SJSA1 (cell line): ENCODE data around the gene TCF12. TPM values are rescaled to one million over a fixed set of nuclear protein-coding genes. Genes with fewer than 3 reads are reported as not detected.

Experiments
- DNase-seq, 2 experiments: peaks; one replicate each; pipeline ENCODE4 v3.0.0-alpha.2; 2015 to 2020; ENCODE audit warnings: low spot score in 2 of 2, low read depth in 1 of 2
- H3K27ac ChIP-seq: fragments of 250-450 bp; sonication (Bioruptor Pico); 2 replicates; pipeline ENCODE4 v1.5.1; 2020; ENCODE audit warnings: mild to moderate bottlenecking, moderate library complexity
- H3K27me3 ChIP-seq: fragments of 250-450 bp; sonication (Bioruptor Pico); replicated peaks from 2 replicates; pipeline ENCODE4 v1.5.1; 2020; ENCODE audit warnings: mild to moderate bottlenecking, moderate library complexity
- H3K36me3 ChIP-seq: fragments of 250-450 bp; sonication (Bioruptor Pico); 2 replicates; pipeline ENCODE4 v1.5.1; 2020; ENCODE audit warnings: mild to moderate bottlenecking
- H3K4me1 ChIP-seq: fragments of 250-450 bp; sonication (Bioruptor Pico); replicated peaks from 2 replicates; pipeline ENCODE4 v1.6.1; 2021; ENCODE audit warnings: mild to moderate bottlenecking
- H3K4me3 ChIP-seq: fragments of 250-450 bp; sonication (Bioruptor Pico); 2 replicates; pipeline ENCODE4 v1.5.1; 2020; ENCODE audit warnings: mild to moderate bottlenecking
- H3K9me3 ChIP-seq: fragments of 250-450 bp; sonication (Bioruptor Pico); replicated peaks from 2 replicates; pipeline ENCODE4 v1.5.1; 2020; ENCODE audit warnings: mild to moderate bottlenecking
- total RNA-seq: library from RNA; depleted of rRNA; stranded (reverse); fragments of >200 nt; shearing (Covaris generic); gene quantifications from 2 replicates; pipeline ENCODE4 v1.2.3, GENCODE V29; 2014; rRNA removed

The TCF12 gene
- total RNA-seq, 1 experiment from 2014 or later = 69.5 TPM

GRCh38 chr15:57329582-57330367, 411.3 kb downstream of the TCF12 start:
- Histone ChIP-seq H3K9me3 (no peaks in the 10 kb centered on the region), H3K27ac (peak overlapping the region; percentile 82), H3K4me3 (no peak overlapping the region), H3K4me1 (peaks cover 72% of the 10 kb centered on the region), H3K27me3 (no peaks in the 10 kb centered on the region), H3K36me3 (no peaks in the 10 kb centered on the region)
- DNase-seq = no peak

GRCh38 chr15:57330619-57331340, 412.3 kb downstream of the TCF12 start:
- Histone ChIP-seq H3K4me3 (no peak overlapping the region), H3K27me3 (no peaks in the 10 kb centered on the region), H3K27ac (peak overlapping the region; percentile 82), H3K36me3 (no peaks in the 10 kb centered on the region), H3K9me3 (no peaks in the 10 kb centered on the region), H3K4me1 (peaks cover 74% of the 10 kb centered on the region)
- DNase-seq = peak in 1 of 2 experiments; percentile 61

- Histone ChIP-seq H3K4me1 (peaks cover 69% of the 10 kb centered on the region), H3K27me3 (no peaks in the 10 kb centered on the region), H3K4me3 (no peak overlapping the region), H3K36me3 (no peaks in the 10 kb centered on the region), H3K27ac (no peak overlapping the region), H3K9me3 (no peaks in the 10 kb centered on the region)
- no peak for DNase-seq
Observed at GRCh38 chr15:57332326-57332725, 413.9 kb downstream of the TCF12 start.

GRCh38 chr15:57333487-57333886, 415.0 kb downstream of the TCF12 start:
- H3K36me3 ChIP-seq = no peaks in the 10 kb centered on the region
- H3K27me3 ChIP-seq = no peaks in the 10 kb centered on the region
- no peaks in the 10 kb centered on the region for H3K9me3 ChIP-seq
- no peak overlapping the region for H3K4me3 ChIP-seq
- H3K27ac ChIP-seq = peak overlapping the region; percentile 76
- DNase-seq = peak in 1 of 2 experiments; percentile 61
- H3K4me1 ChIP-seq = peaks cover 65% of the 10 kb centered on the region

GRCh38 chr15:57334257-57334656, 415.8 kb downstream of the TCF12 start:
- Histone ChIP-seq H3K27me3 (no peaks in the 10 kb centered on the region), H3K27ac (peak overlapping the region; percentile 76), H3K9me3 (no peaks in the 10 kb centered on the region), H3K4me1 (peaks cover 57% of the 10 kb centered on the region), H3K36me3 (no peaks in the 10 kb centered on the region), H3K4me3 (no peak overlapping the region)
- DNase-seq = peak; percentile 81 to 90

- no peak overlapping the region for H3K27ac ChIP-seq
- H3K36me3 ChIP-seq = no peaks in the 10 kb centered on the region
- H3K4me1 ChIP-seq = peaks cover 47% of the 10 kb centered on the region
- H3K27me3 ChIP-seq = no peaks in the 10 kb centered on the region
- DNase-seq = no peak
- no peaks in the 10 kb centered on the region for H3K9me3 ChIP-seq
- H3K4me3 ChIP-seq = no peak overlapping the region
Observed at GRCh38 chr15:57335293-57335715, 416.9 kb downstream of the TCF12 start.

GRCh38 chr15:57335719-57336118, 417.3 kb downstream of the TCF12 start:
- Histone ChIP-seq H3K36me3 (no peaks in the 10 kb centered on the region), H3K4me3 (no peak overlapping the region), H3K9me3 (no peaks in the 10 kb centered on the region), H3K4me1 (peaks cover 43% of the 10 kb centered on the region), H3K27ac (no peak overlapping the region), H3K27me3 (no peaks in the 10 kb centered on the region)
- no peak for DNase-seq

- H3K4me3 ChIP-seq = no peak overlapping the region
- H3K36me3 ChIP-seq = no peaks in the 10 kb centered on the region
- peaks cover 36% of the 10 kb centered on the region for H3K4me1 ChIP-seq
- DNase-seq = peak in 1 of 2 experiments; percentile 66
- no peaks in the 10 kb centered on the region for H3K9me3 ChIP-seq
- H3K27ac ChIP-seq = peak overlapping the region; percentile 23; the same call in 1 of the 2 replicates
- no peaks in the 10 kb centered on the region for H3K27me3 ChIP-seq
Observed at GRCh38 chr15:57337868-57338411, 419.5 kb downstream of the TCF12 start.

- Histone ChIP-seq H3K27ac (no peak overlapping the region), H3K36me3 (no peaks in the 10 kb centered on the region), H3K4me3 (no peak overlapping the region), H3K4me1 (peaks cover 22% of the 10 kb centered on the region), H3K9me3 (no peaks in the 10 kb centered on the region), H3K27me3 (no peaks in the 10 kb centered on the region)
- no peak for DNase-seq
Observed at GRCh38 chr15:57339321-57339720, 420.9 kb downstream of the TCF12 start.

Other genes with a start within 250 kb of the TCF12 start
- 19.9 and 34.0 TPM in 2 replicates for gene ZNF280D, start 185.1 kb upstream of the TCF12 start, total RNA-seq